Lower leg skin (tissue), 3 donors: ENCODE results near the gene GNAS.

Experiments used
- POLR2A ChIP-seq, 2 donors: fragments of 450-650 bp; IDR thresholded peaks; one replicate each; pipeline ENCODE4 v1.6.1; 2016 to 2017; ENCODE audit warnings: antibody characterized with exemption in 2 of 2, mild to moderate bottlenecking in 1 of 2, moderate library complexity in 1 of 2
- TF ChIP-seq, protein P1 (sequence below), 3 donors: fragments of 450-650 bp; IDR thresholded peaks; one replicate each; pipeline ENCODE4 v1.5.1; 2016; ENCODE audit warnings: antibody characterized with exemption in 3 of 3, mild to moderate bottlenecking in 3 of 3, moderate library complexity in 2 of 3

DNA sequence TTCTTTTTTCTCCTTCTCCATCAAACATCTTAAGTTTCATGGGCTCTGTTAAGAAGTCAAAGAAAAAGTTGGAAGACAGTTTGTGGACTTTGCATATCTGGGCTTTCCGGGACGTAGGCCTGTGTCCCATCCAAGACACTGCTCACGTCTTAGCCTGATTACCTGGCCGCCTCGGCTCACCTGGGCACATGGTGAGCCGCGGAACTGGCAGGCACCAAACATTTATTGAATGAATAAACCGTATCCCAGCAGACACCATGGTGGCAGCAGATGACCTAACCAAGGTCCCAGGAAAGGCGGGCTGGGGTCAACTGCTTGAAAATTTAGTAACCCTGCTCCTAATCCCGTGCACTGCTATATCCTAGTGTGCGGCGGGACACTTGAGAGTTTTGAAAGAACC lies 35.6 kb downstream of the GNAS start:
- TF ChIP-seq, protein P1, sequence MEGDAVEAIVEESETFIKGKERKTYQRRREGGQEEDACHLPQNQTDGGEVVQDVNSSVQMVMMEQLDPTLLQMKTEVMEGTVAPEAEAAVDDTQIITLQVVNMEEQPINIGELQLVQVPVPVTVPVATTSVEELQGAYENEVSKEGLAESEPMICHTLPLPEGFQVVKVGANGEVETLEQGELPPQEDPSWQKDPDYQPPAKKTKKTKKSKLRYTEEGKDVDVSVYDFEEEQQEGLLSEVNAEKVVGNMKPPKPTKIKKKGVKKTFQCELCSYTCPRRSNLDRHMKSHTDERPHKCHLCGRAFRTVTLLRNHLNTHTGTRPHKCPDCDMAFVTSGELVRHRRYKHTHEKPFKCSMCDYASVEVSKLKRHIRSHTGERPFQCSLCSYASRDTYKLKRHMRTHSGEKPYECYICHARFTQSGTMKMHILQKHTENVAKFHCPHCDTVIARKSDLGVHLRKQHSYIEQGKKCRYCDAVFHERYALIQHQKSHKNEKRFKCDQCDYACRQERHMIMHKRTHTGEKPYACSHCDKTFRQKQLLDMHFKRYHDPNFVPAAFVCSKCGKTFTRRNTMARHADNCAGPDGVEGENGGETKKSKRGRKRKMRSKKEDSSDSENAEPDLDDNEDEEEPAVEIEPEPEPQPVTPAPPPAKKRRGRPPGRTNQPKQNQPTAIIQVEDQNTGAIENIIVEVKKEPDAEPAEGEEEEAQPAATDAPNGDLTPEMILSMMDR (IDR thresholded peaks at IDR 0.05) = no peak
- no peak for TF ChIP-seq POLR2A (IDR thresholded peaks at IDR 0.05)
